ENCODE data around the gene SSU72.

The SSU72 gene

DNA sequence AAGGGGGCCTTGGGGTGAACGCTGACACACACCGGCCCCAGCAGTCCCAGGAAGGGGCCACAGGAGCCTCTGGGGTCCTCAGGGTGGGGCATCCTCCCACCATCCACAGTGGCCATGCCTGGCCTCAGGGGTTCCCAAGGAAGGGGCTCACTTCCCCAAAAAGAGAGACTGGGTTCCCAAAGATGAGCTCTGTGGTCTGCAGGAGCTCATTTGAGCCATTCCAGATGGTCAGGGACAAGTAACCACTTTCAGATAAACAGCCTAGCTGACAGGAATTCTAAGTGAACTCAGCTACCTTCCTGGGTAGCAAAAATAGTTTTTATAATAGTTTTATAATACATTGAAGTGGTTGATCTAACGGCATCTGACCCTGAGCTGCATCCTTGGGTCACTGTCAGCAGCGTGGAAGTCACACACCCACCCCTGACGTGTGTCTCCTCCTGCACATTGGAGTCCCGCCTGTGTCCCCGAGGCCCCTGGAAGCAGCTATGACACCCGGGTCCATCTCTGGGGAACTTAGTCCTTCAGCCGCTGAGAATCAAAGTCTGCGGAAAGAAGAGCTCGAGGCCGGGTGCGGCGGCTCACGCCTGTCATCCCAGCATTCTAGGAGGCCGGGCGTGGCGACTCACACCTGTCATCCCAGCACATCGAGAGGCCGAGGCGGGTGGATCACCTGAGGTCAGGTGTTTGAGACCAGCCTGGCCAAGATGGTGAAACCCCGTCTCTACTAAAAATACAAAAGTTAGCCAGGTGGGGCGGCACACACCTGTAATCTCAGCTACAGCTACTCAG is 28.5 kb downstream of the SSU72 start:
- DNase-seq (ENCODE audit: low read depth, low spot score) = no peak
- H3K27ac ChIP-seq = no peak overlapping the region

DNA sequence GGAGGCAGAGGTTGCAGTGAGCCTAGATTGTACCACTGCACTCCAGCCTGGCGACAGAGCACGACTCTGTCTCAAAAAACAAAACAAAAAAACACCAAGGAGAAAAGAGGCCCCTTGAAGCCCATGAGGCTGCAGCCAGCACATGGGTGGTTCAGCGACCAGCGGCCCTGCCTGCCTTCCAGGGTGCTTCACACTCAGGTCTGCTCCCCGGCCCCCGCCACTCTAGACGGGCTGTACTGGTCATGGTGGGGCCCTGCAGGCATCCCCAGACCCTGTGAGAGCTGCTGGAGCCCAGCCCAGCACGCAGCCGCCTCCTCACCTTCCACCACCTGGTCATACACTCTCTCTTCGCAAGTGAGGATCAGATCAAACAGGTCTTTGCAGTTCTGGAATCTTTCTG is 30.1 kb downstream of the SSU72 start:
- DNase-seq (ENCODE audit: low read depth, low spot score) = no peak
- no peak overlapping the region for H3K27ac ChIP-seq

DNA sequence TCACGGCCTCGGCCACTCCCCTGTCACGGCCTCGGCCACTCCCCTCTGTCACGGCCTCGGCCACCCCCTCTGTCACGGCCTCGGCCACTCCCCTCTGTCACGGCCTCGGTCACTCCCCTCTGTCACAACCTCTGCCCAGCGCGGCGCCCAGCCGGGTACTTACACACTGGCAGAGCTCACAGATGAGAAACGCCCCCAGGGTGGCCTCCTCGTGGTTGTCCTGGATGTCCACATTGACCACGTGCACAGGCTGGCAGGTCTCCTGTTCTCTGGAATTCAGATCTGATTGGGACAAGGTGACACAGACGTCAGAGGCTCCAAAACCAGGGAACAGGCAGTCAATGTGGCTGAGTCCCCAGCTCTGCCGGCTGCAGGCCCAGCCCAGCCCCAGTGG is 31.0 kb downstream of the SSU72 start:
- no peak overlapping the region for H3K27ac ChIP-seq
- no peak for DNase-seq (ENCODE audit: low read depth, low spot score)

DNA sequence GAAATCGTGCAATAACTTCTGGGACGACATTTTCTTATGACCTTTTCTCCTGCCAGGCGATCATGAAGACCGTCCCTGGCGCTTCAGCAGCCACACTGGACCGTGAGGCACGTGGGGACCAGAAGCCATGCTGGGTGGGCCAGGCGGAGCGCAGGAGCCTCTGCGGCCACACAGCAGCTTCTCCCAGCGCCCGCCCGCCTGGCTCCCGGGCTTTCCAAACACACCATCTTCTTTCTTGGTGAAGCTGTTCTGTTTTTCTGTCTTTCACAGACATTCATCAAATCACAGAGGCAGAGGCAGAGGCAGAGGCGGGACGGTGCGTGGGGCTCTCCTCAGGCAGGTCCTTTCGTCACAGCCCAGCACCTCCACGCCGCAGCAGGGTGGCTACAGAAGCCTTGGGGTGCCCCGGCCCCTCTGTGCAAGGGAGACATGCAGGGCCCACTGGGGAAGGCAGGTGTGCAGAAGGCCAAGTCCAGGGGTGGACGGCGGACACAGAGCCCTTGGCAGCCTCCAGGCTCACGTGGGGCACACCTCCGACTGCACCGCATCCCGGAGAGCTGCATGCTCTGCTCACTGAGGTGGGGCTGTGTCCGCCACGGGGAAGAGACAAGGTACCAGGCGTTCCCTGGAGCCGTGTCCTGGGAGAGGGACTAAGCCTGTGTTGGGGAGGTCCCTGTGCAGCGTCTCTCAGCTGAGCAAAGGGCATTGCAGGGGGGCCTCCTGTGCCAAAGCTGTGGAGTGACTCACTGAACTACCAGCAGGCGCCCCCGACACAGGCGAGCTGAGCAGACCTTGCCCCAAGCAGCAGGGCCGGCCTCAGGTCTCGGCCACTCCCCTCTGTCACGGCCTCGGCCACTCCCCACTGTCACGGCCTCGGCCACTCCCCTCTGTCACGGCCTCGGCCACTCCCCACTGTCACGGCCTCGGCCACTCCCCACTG is 31.6 kb downstream of the SSU72 start:
- H3K27ac ChIP-seq = no peak overlapping the region

DNA sequence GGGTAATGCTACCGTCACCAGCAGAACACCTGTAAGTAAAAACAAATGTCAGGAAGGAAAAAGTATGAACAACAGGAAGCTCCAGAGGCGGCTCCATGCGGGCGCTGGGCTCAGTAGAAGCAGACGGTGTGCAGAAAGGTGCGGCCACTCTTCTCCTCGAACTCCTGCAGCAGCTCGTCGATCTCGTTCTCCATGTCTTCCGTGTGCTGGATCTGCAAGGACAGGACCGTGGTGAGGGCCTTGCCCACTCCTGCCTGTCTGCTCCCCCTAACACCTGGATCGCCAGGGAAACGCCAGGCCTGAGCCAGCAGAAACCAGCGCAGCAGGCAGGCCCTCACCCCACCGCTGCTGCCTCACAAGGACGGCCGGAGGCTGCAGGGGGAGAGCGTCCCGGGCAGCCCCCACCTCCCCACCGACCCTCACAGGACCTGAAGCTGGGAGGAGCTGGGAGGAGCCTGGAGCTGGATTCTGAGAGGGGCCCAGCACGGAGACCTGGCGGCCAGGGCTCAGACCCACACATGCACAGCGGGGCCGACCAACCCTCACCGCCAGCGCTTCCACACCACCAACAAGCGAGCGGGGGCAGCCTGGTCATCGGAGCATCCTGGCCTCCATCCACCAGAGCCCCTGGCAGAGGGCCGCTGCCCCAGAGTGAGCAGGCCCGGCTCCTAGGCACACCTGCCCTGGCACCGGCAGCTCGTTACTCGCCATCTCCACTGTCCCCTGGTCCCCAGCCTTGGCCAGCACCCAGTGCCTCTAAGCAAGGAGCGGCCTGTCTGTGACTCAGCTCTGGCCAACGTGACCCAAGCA is 32.5 kb downstream of the SSU72 start:
- no peak for DNase-seq (ENCODE audit: low read depth, low spot score)
- no peak overlapping the region for H3K27ac ChIP-seq

More for the DNA sequence above, 31.6 kb downstream of the SSU72 start:
- no peak for DNase-seq (ENCODE audit: low read depth, low spot score)

DNA sequence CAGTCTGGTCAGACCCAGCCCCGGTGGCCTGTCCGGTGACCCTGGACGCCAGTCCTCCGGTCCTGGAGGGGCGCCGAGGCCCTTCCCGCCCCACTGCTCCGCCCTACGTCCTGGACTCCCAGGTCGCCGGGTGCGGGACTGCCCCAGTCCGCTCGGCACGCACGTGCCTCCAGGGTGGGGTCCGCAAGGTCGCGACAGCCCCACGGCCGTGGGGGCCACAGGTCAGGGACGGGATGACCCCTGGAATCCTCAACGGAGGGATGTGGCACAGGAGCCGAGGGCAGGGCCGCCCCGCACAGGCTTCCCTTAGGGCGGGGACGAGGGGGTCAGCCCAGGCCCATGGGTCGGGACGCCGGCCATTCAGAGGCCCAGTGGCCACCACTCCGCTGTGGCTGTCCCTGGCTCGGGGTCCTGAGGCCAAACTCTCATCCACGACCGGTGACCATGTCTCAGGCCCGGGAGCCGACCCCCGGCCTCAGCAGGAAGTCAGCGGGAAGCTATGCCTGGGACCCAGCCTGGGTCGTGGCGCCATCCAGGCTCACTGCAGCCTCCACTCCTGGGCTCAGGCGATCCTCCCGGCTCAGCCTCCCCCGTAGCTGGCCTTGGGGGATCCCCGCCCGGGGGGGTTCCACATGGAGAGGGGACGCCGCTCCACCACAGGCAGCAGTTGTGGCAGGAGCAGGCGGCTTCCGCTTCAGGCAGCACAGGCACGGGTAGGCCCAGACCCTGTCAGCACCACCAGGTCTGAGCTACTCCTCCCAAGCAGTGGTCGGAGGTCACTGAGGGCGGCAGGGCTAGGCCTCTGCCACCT is 33.6 kb downstream of the SSU72 start:
- no peak for DNase-seq (ENCODE audit: low read depth, low spot score)
- H3K27ac ChIP-seq = no peak overlapping the region

DNA sequence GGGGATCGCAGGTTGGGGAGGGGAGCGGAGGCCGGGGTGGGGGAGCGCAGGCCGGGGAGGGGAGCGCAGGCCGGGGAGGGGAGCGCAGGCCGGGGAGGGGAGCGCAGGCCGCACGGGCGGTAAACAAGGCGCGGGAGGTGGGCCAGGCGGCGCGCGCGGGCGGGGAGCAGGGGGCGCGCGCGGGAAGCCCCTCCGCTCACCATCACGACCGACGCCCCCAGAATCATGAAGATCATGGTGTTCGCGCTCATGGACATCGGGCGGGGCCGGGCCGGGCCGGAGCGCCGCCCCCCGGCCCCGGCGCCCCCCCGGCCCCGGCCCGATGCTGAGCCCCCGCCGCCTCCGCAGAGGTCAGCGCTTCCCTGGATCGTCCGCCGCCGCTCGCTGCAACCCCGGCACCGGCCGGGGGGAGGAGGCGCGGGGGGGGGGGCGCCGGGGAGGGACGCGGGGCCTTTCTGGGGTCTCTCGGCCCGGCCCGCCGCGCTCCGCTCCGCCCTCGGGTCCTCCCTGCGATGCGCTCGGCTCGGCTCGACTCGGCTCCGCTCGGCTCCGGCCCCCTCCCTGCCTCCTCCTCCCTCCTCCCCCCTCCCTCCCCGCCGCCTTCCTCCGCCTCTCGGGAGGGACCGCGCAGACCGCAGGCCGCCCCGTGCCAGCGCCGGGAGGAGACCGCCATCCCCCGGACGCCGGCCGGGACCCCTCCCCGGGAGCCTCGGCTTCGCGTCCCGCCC is 34.4 kb downstream of the SSU72 start, which contains the start of gene TMEM240:
Gene TMEM240, minus strand, starts transcription at position 535 of the 728 bp plus-strand sequence. Its CDS starts 278 bp downstream, at position 257.
- no peak within 1 kb of the TSS for H3K27ac ChIP-seq
- no peak for DNase-seq (ENCODE audit: low read depth, low spot score)

DNA sequence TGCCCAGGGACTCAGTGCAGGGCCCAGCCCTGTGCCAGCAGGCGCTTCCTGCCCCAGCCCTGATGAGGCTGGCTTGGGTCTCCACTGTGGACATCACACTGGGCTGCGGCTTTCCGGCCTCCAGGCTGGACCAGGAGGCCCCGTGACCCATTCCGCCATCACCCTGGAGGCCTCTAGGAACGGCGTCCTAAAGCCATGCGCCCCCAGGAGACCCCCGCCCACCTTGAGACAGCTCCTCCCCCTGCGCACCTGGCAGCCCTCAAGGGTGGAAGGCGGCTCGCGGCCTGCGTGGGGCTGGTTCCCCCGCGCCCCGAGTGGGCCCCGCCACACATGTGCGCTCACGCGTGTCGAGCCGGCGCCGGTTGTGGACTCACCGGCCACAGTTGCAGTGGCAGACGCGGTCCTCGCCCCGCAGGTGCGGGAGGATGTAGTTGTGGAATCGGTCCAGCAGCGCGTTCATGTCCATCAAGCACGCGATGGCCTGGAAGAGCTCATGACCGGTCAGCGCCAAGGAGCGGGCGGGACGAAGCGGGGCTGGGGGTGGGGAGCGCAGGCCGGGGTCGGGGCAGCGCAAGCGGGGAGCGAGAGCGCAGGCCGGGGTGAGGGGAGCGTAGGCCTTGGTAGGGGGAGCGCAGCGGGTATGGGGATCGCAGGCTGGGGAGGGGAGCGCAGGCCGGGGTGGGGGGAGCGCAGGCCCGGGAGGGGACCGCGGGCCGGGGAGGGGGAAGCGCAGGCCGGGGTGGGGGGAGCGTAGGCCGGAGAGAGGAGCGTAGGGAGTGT is 35.2 kb downstream of the SSU72 start:
- DNase-seq (ENCODE audit: low read depth, low spot score) = no peak
- no peak overlapping the region for H3K27ac ChIP-seq

DNA sequence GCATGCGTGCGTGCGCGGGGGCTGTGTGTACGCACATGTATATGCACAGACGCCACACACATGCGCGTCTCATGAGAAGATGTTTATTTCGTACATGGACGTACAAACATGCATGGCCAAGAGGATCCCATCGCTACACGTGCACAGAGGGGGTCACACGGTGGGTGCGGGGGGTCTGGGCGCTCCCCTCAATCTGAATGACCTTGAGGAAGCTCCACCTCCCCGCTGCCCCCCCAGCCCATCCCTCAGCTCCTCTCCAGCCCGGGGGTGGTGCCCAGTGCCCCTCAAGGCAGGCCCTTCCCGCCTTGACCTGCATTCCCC is 35.7 kb downstream of the SSU72 start:
- DNase-seq (ENCODE audit: low read depth, low spot score) = no peak
- no peak overlapping the region for H3K27ac ChIP-seq

DNA sequence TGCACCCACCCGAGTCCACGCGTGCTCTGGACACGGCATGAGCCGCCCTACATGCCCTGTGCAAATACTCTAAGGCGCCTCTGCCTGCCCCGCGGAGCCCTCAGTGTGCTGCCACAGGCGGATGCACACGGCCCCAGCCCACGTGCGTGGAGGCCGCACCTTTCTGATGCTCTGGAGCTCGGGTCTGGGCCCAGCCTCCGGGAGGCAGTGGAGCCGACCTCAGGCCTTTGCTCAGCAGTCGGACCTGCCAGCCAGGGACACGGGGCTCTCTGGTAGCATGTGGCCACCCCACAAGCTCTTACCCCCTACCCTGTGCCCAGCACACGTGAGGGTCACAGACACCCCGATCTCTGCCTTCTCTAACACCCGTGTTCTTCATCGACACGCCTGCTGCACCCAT is 36.3 kb downstream of the SSU72 start:
- H3K27ac ChIP-seq = no peak overlapping the region

DNA sequence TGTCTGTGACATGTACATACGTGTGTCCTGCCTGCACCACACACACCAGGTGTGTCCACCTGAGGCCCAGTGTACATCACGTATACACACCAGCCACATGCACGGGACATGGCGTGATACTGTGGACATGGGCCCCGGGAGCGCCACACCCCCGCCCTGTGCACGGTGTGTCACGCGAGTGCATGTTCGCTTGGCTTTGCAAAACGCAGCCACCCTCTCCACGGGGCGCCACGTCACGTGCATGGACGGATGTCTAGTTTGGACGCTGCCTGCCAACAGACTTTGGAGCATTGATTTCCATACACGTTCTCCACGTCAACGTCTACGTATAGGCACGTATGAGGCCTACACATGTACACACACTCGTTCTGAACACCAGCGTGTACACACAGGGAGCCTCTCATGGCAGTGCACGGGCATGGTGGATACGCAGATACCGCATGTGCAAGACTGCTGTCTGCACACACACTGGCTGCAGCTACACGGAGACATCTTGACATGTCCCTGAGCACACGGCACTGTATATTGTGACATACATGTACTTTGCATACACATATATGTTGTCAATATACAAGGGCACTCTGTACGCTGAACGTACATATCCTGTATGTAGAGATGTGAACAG is 36.9 kb downstream of the SSU72 start:
- H3K27ac ChIP-seq = no peak overlapping the region
- DNase-seq (ENCODE audit: low read depth, low spot score) = no peak

More for the DNA sequence above, 36.3 kb downstream of the SSU72 start:
- no peak for DNase-seq (ENCODE audit: low read depth, low spot score)

DNA sequence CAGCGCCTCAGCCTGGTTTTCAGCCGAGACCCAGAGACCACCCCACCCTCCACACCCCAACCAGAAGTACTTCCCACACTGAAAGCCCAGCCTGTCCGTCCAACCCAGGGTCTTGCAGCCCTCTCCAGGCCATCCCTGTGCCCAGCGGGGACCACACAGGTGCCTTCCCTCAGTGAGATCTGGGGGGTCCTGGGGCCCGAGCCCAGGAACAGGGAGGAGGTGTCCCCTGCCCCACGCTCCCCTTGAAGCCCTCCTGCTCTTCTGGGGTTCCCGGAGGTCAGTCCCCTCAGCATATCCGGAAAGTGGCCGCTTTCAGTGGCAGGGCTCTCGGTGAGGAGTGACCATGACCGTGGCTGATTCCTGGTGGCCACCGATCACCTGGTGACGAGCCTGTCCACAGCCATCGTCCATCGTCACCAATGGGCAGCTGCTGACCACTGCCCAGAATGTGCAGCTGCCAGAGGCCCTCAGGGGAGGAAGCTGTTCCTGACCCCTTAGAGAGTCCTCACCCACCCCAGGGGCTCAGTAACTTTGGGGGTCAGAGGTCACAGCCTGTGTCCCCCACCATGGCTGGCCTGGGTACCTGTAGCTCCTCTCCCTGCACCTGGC is 37.6 kb downstream of the SSU72 start:
- no peak for DNase-seq (ENCODE audit: low read depth, low spot score)
- no peak overlapping the region for H3K27ac ChIP-seq

DNA sequence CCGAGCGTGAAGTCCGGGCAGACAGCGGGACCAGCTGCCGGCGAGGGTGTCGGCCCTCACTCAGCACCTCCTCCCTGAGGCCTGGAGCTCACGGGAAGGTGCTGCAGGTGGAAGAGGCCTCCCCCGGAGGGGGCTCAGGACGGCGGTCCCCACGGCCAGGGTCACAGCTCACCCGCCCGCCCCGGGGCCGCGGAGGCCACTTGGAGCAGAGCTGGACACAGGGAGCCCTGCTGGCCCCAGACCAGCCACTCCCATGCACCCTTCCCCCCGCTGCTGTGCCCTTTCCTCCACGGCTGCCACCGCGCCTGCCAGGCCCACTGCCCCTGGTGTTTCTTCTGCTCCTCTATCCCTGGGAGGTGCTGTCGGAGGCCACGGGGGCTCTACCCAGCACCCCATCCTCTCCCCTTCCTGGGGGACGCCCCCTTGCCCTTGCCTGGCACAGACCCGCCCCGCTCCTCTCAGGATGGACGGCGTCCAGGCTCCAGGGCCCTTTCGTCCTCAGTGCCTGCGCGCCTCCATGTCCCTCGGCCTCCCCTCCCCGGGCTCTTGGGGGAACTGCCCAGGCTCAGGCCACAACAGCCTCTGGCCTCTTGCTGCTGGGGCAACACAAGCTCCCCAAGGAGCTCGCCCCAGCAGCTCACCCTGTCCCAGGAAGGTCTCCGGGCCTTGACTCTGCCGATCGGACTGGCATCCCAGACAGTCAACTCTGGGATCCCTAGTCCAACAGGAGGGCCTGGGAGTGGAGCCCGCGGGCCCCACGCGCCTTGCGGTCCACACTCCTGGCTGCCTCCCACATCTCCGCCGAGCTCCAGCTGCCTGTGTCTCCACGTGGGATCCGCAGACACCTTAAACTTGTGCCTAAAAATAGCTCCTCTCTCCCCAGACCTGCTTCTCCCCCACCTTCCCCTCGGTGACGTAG is 38.4 kb downstream of the SSU72 start:
- H3K27ac ChIP-seq = no peak overlapping the region
- no peak for DNase-seq (ENCODE audit: low read depth, low spot score)

DNA sequence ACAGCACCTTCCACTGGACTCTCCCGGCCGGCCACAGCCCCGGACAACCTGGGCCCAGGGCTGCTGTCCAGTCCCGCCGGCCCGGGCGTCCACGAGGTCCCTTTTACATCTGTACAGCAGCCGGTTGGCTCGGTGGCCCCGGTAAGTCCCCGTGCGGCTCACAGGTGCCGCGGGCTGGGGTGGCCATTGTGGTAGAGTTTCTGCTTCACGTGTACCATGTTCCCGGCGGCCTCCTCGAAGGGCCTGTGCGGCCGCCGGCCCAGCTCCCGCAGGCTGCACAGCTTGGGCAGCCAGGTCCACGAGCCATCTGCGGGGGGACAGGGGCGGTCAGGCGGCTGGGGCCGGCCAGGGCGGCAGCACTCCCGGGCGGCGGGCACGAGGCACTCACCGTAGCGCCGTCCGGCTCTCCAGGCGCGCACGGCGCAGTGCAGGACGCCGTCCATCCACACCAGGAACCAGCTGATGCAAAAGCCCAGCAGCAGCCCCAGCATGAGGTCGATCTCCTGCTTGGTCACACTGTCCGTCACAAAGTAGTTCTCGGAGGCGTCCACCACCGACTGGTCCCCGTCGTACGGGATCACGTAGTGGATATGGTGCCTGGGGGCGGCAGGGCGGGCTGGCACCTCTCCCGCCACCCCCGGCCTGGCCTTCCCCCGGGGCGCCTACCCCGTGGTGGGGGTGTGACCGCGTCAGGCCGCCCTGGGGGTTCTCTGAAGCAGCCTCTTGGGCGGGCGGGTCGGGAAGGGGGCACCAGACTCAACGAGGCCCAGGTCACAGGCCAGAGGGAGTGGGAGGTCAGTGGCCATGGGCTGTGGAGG is 39.3 kb downstream of the SSU72 start:
- no peak for DNase-seq (ENCODE audit: low read depth, low spot score)
- no peak overlapping the region for H3K27ac ChIP-seq

DNA sequence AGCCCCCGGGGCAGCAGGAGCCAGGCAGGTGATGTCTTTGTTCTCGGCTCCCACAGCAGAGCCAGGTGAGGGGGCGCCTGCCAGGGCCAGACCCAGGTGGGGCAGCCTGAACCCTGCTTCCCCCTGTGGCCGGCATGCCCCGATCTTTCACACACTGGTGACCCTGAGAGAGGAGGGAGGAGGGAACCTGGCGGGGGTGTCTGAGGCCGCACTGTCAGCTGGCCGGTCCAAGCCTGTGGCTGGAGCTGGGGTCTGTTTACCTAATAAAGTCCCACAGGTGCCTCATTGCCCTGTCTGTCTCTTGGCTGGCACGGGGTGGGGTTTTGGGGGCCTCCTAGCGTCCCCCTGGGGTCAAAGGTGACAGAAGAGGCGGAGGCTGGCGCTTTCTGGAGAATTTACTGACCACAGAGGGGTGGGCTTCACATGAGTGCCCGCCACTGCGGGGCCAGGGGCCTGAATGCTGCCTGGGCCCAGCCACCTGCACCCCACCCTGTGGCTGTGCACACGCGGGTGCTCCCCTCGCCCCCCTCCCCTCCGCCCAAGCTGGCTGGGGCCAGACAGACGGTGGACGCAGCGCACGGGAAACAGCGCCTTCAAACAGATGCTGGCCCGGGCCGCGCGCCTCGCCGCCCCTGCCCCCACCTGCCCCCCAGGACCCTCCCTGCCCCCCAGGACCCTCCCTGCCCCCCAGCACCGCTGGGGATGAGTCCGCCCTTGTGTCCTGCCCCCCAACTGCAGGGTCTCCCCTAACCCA is 40.1 kb downstream of the SSU72 start:
- DNase-seq (ENCODE audit: low read depth, low spot score) = no peak
- no peak overlapping the region for H3K27ac ChIP-seq

Measured in epithelial cell of prostate (primary cell).